ENCODE data around the gene LBP.
"Not testable (repeated sequence)": the region's sequence is repeated elsewhere in the genome, so short reads cannot be mapped to it uniquely, and the experiment has no call there.

The LBP gene

GRCh38 chr20:38321959-38322598, 24.2 kb upstream of the LBP start:
- DNase-seq (ENCODE audit: low read depth in 2 of 2) = no peak

DNA sequence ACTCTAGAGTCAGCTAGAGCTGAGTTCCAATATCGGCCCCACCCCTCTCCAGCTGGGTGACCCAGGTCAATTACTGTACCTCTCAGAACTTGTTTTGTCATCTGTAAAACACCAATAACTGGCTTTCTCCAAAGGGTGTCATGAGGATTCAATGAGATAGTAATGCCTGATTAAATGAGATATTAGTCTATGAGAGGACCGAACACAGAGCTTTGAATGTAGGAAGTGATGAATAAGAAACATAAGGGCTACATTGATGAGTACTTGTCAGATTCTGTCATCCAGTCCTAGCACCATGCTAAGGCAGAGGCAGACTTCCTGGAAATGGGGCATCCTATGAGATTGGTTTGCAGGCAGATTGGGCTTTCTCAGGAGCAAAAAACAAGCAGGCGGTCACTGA, 22.1 kb upstream of the LBP start:
- DNase-seq (ENCODE audit: low read depth in 2 of 2) = no peak

DNA sequence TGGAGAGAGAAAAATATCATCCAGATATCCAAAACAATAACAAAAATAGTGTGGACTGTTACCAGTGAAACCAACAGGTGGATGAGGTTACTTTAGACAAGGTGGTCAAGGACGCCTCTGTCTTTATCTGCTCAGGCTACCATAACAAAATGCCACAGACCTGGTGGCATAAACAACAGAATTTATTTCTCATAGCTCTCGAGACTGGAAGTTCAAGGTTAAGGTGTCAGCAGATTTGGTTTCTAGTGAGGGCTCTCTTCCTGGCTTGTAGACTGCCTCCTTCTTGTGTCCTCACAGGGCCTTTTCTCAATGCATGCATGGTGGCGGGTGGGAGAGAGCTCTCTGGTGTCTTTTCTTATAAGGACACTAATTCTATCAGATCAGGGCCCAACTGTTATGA, 21.1 kb upstream of the LBP start:
- no peak for DNase-seq (ENCODE audit: low read depth in 2 of 2)

DNA sequence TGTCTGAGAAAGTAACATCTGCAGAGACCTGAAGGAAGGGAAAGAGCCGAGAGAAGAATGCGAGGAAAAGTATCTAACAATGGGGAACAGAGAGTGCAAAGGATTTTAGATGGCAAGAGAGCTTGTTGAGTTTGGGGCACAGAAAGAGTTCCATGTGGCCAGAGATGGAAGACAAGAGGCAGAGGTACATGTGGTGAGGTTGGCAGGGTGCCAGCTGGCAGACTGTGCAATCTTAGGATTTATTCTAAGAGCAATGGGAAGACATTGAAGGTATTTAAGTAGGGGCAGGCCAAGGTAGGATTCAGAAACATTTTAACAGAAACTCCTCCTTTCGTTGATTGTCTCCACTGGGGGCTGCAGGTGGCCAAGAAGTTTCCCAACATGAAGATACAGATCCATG, 20.4 kb upstream of the LBP start:
- DNase-seq (ENCODE audit: low read depth in 2 of 2) = no peak

DNA sequence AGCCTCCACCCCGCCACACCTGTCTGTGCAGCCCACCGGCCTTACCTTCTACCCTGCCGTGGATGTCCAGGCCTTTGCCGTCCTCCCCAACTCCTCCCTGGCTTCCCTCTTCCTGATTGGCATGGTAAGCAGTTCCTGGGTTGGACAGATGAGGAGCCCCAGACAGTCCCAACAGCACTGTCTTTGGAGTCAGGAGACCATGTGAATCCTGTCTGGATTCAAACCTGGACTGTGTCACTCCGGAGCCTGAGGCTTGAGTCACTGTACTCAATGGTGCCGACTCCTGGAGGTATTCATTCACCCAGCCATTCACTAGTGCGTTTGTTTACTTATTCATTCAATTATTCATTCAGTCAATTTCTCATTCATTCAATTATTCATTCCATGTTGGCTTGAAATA, 20.0 kb upstream of the LBP start:
- DNase-seq (ENCODE audit: low read depth in 2 of 2) = no peak

- DNase-seq (ENCODE audit: low read depth in 2 of 2) = no peak
Measured at GRCh38 chr20:38330638-38331037, 15.6 kb upstream of the LBP start.

DNA sequence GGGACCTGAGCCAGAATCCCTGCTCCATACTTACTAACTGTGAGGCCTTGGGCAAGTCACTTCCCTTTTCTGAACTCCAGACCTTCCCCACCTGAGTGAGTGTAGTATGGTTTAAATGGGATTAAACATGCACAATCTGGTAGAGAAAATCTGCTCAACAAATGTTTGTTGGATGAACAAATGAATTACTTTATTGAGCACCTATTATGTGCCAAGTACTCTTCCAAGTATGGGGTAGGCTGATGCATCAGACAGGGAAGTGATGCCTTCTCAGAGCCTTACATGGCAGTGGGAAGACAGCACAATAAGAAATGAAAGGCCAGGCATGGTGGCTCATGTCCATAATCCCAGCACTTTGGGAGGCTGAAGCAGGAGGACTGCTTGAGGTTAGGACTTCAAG, 15.0 kb upstream of the LBP start:
- DNase-seq (ENCODE audit: low read depth in 2 of 2) = no peak

GRCh38 chr20:38331814-38332213, 14.5 kb upstream of the LBP start:
- DNase-seq (ENCODE audit: low read depth in 2 of 2) = no peak

- no peak for DNase-seq (ENCODE audit: low read depth in 2 of 2)
Measured at GRCh38 chr20:38334016-38334415, 12.3 kb upstream of the LBP start.

DNA sequence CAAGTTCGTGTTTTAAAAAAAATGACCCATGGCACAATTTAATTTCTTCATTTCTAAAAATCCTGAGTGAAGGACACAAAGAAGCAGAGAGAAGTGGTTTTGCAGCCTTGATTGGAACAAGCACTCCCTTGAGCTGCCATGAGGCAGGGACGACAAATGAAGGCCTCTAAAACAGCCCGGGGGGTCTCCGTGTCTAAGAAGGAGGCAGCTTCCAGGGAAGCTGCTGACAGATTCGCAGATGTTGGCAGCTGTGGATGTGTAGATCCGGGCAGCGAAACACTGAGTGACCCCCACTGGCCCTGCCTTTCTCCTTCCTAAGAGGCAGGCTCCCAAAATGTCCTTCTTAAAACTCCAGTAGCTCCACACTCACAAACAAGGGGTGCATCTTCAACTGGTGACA, 9.6 kb upstream of the LBP start:
- no peak for DNase-seq (ENCODE audit: low read depth in 2 of 2)

DNA sequence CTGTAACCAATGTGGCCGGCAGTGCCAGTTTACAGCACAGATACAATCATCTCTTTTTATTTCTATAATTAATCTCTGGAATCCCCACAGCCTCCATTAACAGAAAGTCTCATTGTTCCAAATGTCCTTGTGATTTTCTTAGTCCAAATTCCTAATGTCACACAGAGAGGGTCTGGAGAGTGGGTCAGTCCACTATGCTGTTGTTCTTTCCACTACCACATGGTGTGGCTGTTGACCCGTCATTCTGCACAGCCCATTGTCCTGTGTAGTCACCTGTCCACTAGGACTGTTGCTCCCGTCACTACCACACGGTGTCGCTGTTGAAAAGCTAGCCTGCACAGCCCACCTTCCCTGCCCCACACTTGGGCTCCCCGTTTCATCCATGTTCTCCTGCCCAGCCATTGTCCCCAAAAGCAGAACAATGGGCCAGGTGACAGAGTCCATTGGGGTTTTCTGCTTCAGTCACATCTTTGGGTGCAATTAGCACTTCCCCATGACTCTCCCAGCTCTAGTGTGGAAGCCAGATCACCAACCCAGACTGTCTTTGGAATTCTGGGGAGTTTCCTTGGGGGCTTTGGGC, 8.6 kb upstream of the LBP start:
- DNase-seq (ENCODE audit: low read depth in 2 of 2) = peak; percentile 10 to 15

DNA sequence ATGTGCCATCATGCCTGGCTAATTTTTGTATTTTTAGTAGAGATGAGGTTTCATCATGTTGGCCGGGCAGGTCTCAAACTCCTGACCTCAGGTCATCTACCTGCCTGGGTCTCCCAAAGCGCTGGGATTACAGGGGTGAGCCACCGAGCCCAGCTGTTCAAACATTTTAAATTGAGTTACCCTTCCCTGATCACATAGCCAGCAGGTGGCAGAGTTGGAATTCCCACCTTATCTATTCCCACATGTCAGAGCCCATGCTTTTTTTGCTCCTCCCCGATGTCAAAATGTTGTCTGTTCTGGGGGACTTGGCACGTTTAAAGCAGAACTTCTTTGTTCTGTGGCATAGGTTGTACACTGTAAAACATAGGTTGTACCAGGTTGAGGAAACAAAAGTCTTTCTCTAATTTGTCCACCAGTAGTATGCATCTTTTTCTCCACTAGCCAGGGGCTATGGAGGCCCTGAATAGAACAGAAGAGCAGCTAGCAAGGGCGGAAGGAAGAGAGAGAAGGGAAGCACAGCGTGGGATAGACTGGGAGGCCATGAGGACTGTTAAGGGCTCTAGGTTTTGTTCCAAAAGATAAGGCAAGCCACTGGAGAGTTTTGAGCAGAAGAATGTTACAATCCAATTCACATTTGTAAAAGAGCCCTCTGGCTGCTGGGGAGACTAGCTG, 7.3 kb upstream of the LBP start:
- DNase-seq (ENCODE audit: low read depth in 2 of 2) = no peak

- DNase-seq (ENCODE audit: low read depth in 2 of 2) = not testable (repeated sequence)
Measured at GRCh38 chr20:38339521-38339896, 6.8 kb upstream of the LBP start.

DNA sequence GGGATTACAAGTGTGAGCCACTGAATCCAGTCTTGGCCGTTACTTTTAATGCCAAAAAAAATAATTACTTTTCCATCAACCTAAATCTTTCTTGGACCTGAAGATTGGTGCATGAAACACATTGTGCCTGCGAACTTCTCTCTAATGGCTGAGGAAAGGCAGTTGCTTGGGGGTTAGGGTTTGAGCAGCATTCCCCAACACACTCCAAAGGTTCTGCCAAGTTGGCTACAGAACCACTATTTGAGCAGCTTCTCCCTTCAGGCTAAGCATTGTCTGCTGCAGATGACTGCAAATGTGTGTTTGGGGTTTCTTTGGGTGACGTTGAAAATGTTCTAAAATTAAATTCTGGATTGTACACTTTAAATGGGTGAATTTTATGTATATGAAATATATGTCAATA, 6.3 kb upstream of the LBP start:
- no peak for DNase-seq (ENCODE audit: low read depth in 2 of 2)

DNA sequence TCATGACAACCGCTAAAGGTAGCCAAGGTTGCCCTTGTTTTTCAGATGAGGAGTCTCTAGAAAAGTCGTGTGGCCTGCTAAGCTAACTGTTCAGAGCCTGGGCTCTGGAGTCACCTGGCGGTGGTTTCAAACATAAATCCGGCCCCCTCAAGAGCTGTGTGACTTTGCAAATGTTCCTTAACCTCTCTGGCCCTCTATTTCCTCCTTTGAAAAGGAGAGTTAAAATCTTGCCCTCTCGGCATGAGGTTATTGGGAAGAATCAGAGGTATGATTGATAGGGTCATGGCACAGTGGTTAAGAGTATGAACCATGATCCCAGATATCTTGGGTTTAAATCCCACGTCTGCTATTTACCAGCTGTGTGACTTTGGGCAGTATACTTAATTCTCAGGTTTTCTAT, 5.6 kb upstream of the LBP start:
- DNase-seq (ENCODE audit: low read depth in 2 of 2) = no peak

DNA sequence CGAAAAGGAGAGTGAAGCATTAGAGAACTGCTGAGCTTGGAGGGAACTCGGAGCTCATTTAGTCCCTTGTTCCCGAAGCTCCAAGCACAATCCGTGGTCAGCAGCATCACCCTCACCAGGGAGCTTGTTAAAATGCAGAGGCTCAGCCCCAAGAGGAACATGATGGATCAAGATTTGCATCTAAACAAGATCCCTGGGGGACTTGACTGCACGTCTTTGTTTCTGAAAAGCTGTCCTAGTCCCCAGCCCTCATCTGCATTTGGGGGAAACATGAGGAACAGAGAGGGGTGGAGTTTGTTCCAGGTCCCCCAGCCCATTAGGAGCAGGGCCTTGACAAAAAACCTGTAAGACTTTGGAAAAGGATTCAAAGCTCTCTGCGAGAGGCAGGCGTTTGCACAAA, 4.1 kb upstream of the LBP start:
- DNase-seq (ENCODE audit: low read depth in 2 of 2) = no peak

DNA sequence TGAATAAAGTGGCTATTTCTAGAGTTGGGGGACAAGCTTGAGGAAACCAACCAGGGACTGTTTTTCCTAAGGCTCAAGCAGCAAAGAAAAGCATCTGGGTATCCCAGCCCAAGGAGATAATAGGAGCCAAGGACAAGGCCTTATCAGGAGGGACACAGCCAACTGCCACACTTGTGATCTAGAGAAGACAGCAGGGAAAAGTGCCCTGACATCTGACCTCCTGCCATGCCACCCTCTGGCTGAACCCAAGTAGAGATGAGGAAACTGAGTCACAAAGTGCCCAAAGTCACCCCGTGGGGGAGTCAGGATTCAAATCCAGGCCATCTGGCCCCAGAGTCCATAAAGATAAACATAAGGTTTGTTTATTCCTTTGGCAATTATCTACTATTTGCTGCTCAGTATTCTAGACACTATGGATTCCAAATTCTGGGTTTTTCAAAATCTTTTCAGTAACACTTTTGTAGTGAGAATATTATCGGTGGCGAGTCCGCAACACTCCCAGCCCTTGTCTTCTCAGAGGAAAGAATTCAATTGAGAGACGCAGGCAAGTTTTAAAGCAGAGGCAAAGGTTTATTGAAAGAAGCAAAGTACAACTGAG, 3.5 kb upstream of the LBP start:
- DNase-seq (ENCODE audit: low read depth in 2 of 2) = no peak

GRCh38 chr20:38343311-38344106, 2.8 kb upstream of the LBP start:
- no peak for DNase-seq (ENCODE audit: low read depth in 2 of 2)

DNA sequence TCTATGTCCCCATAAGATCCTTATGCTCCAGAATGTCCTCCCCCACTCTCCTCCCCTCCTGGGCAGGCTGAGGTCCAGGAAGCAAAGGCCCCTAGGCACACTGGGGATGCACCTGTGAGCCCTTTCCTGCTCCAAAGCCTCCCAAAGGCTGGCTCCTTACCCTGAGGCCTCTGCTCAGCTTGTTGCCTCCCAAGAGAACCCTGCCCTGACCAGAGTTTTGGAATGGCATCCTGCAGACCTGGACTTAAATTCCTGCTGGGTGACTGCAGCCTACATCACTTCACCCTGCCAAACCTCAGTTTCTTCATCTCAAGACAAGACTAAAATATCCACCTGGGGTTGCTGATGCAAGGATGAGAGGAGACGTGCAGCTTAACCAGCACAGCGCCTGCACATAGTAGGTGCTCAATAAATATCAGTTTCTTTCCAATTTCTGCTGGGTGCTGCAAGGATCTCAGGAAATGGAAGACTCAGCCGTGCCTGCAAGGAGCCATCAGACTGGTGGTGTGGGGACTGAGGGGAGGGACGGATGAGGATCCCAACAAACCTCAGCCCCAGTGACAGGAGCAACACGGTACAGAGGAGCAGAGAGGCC, 2.1 kb upstream of the LBP start:
- DNase-seq (ENCODE audit: low read depth in 2 of 2) = no peak

GRCh38 chr20:38345643-38346042, 639 bp upstream of the LBP start:
- no peak for DNase-seq (ENCODE audit: low read depth in 2 of 2)

DNA sequence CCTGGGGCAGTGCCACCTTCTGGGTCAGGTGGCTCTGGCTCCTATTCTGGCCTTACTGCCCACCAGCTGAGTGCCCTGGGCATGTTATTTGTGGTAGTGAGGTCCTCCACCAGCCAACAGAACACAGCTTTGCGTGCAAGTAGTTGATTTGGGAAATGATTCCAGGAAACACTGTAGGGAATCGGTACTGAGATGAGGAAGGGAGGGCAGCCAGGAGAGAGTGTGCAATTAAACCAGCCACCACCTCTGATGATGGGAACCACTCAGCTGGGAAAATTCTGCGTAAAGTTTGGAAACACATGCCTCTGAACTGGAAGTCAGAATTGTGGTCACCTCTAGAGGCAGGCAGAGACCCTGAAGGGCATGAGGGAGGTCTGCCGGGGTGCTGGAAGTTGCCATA, 459 bp downstream of the LBP start:
- DNase-seq (ENCODE audit: low read depth in 2 of 2) = no peak

DNA sequence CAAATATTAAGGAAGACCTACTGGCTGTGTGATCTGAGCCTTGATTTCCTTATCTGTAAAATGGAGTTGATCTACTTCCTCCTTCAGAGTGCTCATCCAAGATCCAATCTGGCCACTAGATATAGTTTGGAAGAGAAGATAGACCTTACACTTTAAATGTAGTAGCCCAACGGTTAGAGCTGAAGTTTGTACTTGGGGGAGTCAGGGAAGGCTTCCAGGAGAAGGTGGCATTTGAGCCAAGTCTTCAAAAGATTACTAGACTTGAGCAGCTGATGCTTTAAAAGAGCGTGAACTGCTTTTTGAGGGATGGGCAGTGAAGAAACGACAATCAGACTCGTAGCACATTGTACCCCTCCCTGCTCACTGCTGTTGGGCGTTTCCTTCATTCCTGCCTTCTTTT, 3.6 kb downstream of the LBP start:
- no peak for DNase-seq (ENCODE audit: low read depth in 2 of 2)

Data from stimulated activated CD4-positive, alpha-beta T cell treated with anti-CD3 and anti-CD28 coated beads, Interleukin-15, amount 100 ng/mL, for 48 hours (primary cell).